Neuronal stem cell (in vitro differentiated cells): ENCODE measurements around the gene PSMG4.

Experiments
- DNase-seq: peaks from one replicate; pipeline ENCODE4 v3.0.0-alpha.2; 2013; ENCODE audit warnings: low spot score
- H2AFZ ChIP-seq: one replicate; pipeline ENCODE4 v1.6.1; 2013; ENCODE audit warnings: mild to moderate bottlenecking, low read length, inconsistent platforms
- H2AK5ac ChIP-seq: 2 replicates; pipeline ENCODE4 v1.6.1; 2013; ENCODE audit warnings: low read depth, mild to moderate bottlenecking, inconsistent platforms, low read length, moderate library complexity, mixed read lengths
- H2BK120ac ChIP-seq: 2 replicates; pipeline ENCODE4 v1.6.1; 2013; ENCODE audit warnings: low read depth, mild to moderate bottlenecking, inconsistent platforms, low read length, moderate library complexity, mixed read lengths
- H2BK12ac ChIP-seq: one replicate; pipeline ENCODE4 v1.6.1; 2013; ENCODE audit warnings: low read length, inconsistent platforms
- H2BK15ac ChIP-seq: 2 replicates; pipeline ENCODE4 v1.6.1; 2013; ENCODE audit warnings: mild to moderate bottlenecking, low read length, inconsistent platforms, mixed read lengths
- H2BK5ac ChIP-seq: one replicate; pipeline ENCODE4 v1.6.1; 2013; ENCODE audit warnings: inconsistent platforms, mild to moderate bottlenecking, low read length, moderate library complexity
- H3K14ac ChIP-seq: one replicate; pipeline ENCODE4 v1.6.1; 2013; ENCODE audit warnings: low read length, inconsistent platforms
- H3K18ac ChIP-seq: 2 replicates; pipeline ENCODE4 v1.6.1; 2013; ENCODE audit warnings: low read length, inconsistent platforms
- H3K23ac ChIP-seq: 2 replicates; pipeline ENCODE4 v1.6.1; 2013; ENCODE audit warnings: low read depth, mild to moderate bottlenecking, mixed read lengths, low read length, inconsistent platforms; ENCODE audit not compliant: poor library complexity
- H3K27ac ChIP-seq: replicated peaks from 3 replicates; pipeline ENCODE4 v1.5.1; 2013; ENCODE audit warnings: low read length, inconsistent platforms
- H3K27me3 ChIP-seq, 3 experiments: 2 replicates each; pipeline ENCODE4 v1.6.1; 2013; ENCODE audit warnings: low read length in 3 of 3, mild to moderate bottlenecking in 2 of 3, inconsistent platforms in 1 of 3, low read depth in 1 of 3, mixed read lengths in 1 of 3, moderate library complexity in 1 of 3; ENCODE audit not compliant: control insufficient read depth in 3 of 3, insufficient read depth in 3 of 3
- H3K36me3 ChIP-seq, 2 donors: replicated peaks in 1 of 2; 2 replicates each; pipeline ENCODE4 v1.6.1; 2013; ENCODE audit warnings: low read length in 2 of 2; ENCODE audit not compliant: control insufficient read depth in 2 of 2, insufficient read depth in 2 of 2
- H3K4ac ChIP-seq: 2 replicates; pipeline ENCODE4 v1.6.1; 2013; ENCODE audit warnings: inconsistent platforms, mild to moderate bottlenecking, low read length, moderate library complexity
- H3K4me1 ChIP-seq, 2 donors: 1 replicate in 1 of 2; 2 replicates in 1 of 2; pipeline ENCODE4 v1.6.1; 2013; ENCODE audit warnings: low read length in 2 of 2, low read depth in 1 of 2; ENCODE audit not compliant: control insufficient read depth in 2 of 2, insufficient read depth in 1 of 2
- H3K4me2 ChIP-seq: one replicate; pipeline ENCODE4 v1.6.1; 2013; ENCODE audit warnings: mild to moderate bottlenecking, low read length, inconsistent platforms; ENCODE audit not compliant: insufficient read depth, poor library complexity, severe bottlenecking
- H3K4me3 ChIP-seq, 2 donors: 2 replicates each; pipeline ENCODE4 v1.5.1; 2013; ENCODE audit warnings: low read length in 2 of 2, mild to moderate bottlenecking in 2 of 2, inconsistent platforms in 1 of 2, moderate library complexity in 1 of 2
- H3K79me1 ChIP-seq: one replicate; pipeline ENCODE4 v1.6.1; 2013; ENCODE audit warnings: low read depth, mild to moderate bottlenecking, inconsistent platforms, low read length, moderate library complexity
- H3K9ac ChIP-seq: one replicate; pipeline ENCODE4 v1.6.1; 2013; ENCODE audit warnings: mild to moderate bottlenecking, low read depth, low read length, inconsistent platforms; ENCODE audit not compliant: poor library complexity
- H3K9me3 ChIP-seq, 2 donors: replicated peaks in 1 of 2; 2 replicates each; pipeline versions ENCODE3 to v1.6.1; 2013; ENCODE audit warnings: low read length in 2 of 2, mild to moderate bottlenecking in 2 of 2, inconsistent platforms in 1 of 2, low read depth in 1 of 2, mixed read lengths in 1 of 2, moderate library complexity in 1 of 2; ENCODE audit not compliant: control insufficient read depth in 2 of 2, insufficient read depth in 1 of 2
- H4K8ac ChIP-seq: one replicate; pipeline ENCODE4 v1.6.1; 2013; ENCODE audit warnings: low read depth, mild to moderate bottlenecking, inconsistent platforms, low read length, moderate library complexity
- H4K91ac ChIP-seq: one replicate; pipeline ENCODE4 v1.6.1; 2013; ENCODE audit warnings: low read length, low read depth, mild to moderate bottlenecking, inconsistent platforms; ENCODE audit not compliant: poor library complexity
- WGBS, 2 donors: extraction: QIAGEN DNeasy Blood & Tissue Kit; methylation state at CpG; one replicate each; pipeline ENCODE4 v1.1.7; 2013; ENCODE audit warnings: missing lambda C conversion rate in 2 of 2, mixed read lengths in 1 of 2; ENCODE audit not compliant: insufficient read length in 2 of 2, insufficient replicate concordance in 1 of 2; ENCODE audit errors: extremely low coverage in 2 of 2; 5-methylcytosine and 5-hydroxymethylcytosine counted together

The PSMG4 gene

GRCh38 chr6:3314621-3315467 lies 56.1 kb downstream of the PSMG4 start:
- no peak overlapping the region for H2BK5ac ChIP-seq
- H3K14ac ChIP-seq = no peak overlapping the region
- H3K79me1 ChIP-seq = no peaks in the 10 kb centered on the region
- no peak overlapping the region for H3K4ac ChIP-seq
- H4K8ac ChIP-seq = no peak overlapping the region
- H3K36me3 ChIP-seq = no peaks in the 10 kb centered on the region
- WGBS, 2 donors = no CpG with 5 or more reads among the region's 20 CpGs
- no peak overlapping the region for H2BK120ac ChIP-seq
- no peak overlapping the region for H2BK12ac ChIP-seq
- H3K9ac ChIP-seq = no peak overlapping the region
- H4K91ac ChIP-seq = no peak overlapping the region
- no peak overlapping the region for H2AFZ ChIP-seq
- H3K4me3 ChIP-seq = no peak overlapping the region
- no peak overlapping the region for H2BK15ac ChIP-seq
- H3K27me3 ChIP-seq = no peaks in the 10 kb centered on the region
- no peaks in the 10 kb centered on the region for H3K9me3 ChIP-seq
- H3K4me2 ChIP-seq = no peak overlapping the region
- H3K18ac ChIP-seq = no peak overlapping the region
- DNase-seq = no peak
- H3K27ac ChIP-seq = no peak overlapping the region
- no peak overlapping the region for H3K23ac ChIP-seq
- peaks cover 0 to 4% of the 10 kb centered on the region in 2 donors for H3K4me1 ChIP-seq
- no peak overlapping the region for H2AK5ac ChIP-seq

DNA sequence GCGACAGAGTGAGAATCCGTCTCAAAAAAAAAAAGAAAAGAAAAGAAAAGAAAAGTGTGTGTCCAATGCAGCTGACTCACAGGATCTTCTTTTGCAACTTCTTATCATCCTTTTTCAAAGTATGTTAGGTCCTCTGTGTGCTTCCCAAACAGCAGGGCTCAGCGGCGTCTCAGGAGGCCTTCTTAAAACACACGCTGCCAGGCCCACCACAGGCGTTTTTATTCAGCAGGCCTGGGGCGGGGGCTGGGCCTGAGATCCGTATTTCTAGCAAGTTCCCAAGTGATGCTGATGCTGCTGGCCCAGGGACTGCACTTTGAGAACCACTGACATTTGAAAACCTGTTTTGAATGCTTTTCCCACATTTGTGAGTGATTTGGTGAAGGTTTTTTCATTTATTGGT lies 57.1 kb downstream of the PSMG4 start:
- no peak overlapping the region for H3K27ac ChIP-seq
- H2BK12ac ChIP-seq = no peak overlapping the region
- H3K9me3 ChIP-seq = no peaks in the 10 kb centered on the region
- H3K4me1 ChIP-seq = peaks cover 0 to 4% of the 10 kb centered on the region in 2 donors
- no peak overlapping the region for H2BK5ac ChIP-seq
- no peak overlapping the region for H3K23ac ChIP-seq
- H2AFZ ChIP-seq = no peak overlapping the region
- DNase-seq = no peak
- H2AK5ac ChIP-seq = no peak overlapping the region
- H3K9ac ChIP-seq = no peak overlapping the region
- no peak overlapping the region for H2BK15ac ChIP-seq
- H3K36me3 ChIP-seq = no peaks in the 10 kb centered on the region
- H4K91ac ChIP-seq = no peak overlapping the region
- no peak overlapping the region for H2BK120ac ChIP-seq
- H4K8ac ChIP-seq = no peak overlapping the region
- H3K27me3 ChIP-seq = no peaks in the 10 kb centered on the region
- no peaks in the 10 kb centered on the region for H3K79me1 ChIP-seq
- H3K4ac ChIP-seq = no peak overlapping the region
- no peak overlapping the region for H3K18ac ChIP-seq
- H3K4me3 ChIP-seq = no peak overlapping the region
- H3K4me2 ChIP-seq = no peak overlapping the region
- no peak overlapping the region for H3K14ac ChIP-seq
- WGBS, 2 donors = no CpG with 5 or more reads among the region's 8 CpGs

DNA sequence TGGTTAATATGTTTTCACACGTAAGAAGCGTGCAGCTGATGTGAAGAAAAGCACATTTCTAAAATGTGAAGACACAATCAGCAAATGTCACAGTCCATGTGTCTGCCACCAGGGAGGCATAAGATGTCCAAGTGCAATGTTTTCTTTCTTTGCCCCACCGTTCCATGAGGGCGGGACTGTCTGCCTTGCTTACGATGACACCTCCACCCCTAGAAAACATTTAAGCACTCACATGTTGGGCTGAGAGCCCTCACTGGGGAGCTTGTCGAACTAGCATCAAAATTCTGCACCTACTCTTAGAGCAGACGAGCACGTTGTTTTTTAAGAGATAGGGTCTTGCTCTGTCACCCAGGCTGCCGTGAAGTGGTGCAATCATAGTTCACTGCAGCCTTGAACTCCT lies 57.6 kb downstream of the PSMG4 start:
- H3K27me3 ChIP-seq = no peaks in the 10 kb centered on the region
- no peak overlapping the region for H4K8ac ChIP-seq
- peaks cover 0 to 4% of the 10 kb centered on the region in 2 donors for H3K4me1 ChIP-seq
- DNase-seq = no peak
- H3K9ac ChIP-seq = no peak overlapping the region
- no peak overlapping the region for H3K27ac ChIP-seq
- H3K23ac ChIP-seq = no peak overlapping the region
- no peak overlapping the region for H2AK5ac ChIP-seq
- no peak overlapping the region for H2BK120ac ChIP-seq
- H3K4me2 ChIP-seq = no peak overlapping the region
- no peak overlapping the region for H4K91ac ChIP-seq
- no peak overlapping the region for H3K4me3 ChIP-seq
- H3K4ac ChIP-seq = no peak overlapping the region
- no peaks in the 10 kb centered on the region for H3K79me1 ChIP-seq
- no peak overlapping the region for H2BK15ac ChIP-seq
- H3K36me3 ChIP-seq = no peaks in the 10 kb centered on the region
- WGBS, 2 donors = no CpG with 5 or more reads among the region's 9 CpGs
- no peak overlapping the region for H3K14ac ChIP-seq
- no peaks in the 10 kb centered on the region for H3K9me3 ChIP-seq
- no peak overlapping the region for H2BK12ac ChIP-seq
- no peak overlapping the region for H2AFZ ChIP-seq
- H2BK5ac ChIP-seq = no peak overlapping the region
- no peak overlapping the region for H3K18ac ChIP-seq

DNA sequence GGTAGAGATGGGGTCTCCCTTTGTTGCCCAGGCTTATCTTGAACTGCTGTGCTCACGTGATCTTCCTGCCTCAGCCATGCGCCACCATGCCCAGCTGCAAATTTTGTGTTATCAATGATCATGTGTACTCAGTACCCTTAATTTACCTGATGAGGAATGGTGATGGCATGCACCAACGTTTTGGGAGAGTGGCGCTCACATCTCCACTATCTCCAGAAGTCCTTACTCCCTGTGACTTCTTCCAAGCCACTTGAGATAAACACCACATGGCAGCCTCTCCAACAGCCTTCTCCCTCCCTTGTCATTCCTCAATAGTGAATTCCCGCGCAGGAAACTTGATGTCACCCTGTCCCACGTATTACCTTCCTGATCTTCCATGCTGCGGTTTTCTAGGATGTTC lies 58.1 kb downstream of the PSMG4 start:
- Histone ChIP-seq H2BK120ac (no peak overlapping the region), H2BK12ac (no peak overlapping the region), H3K79me1 (no peaks in the 10 kb centered on the region), H2AFZ (no peak overlapping the region), H4K91ac (no peak overlapping the region), H3K27me3 (no peaks in the 10 kb centered on the region), H4K8ac (no peak overlapping the region), H3K4ac (no peak overlapping the region), H3K4me2 (no peak overlapping the region), H3K18ac (no peak overlapping the region), H3K4me1 (peaks cover 0 to 4% of the 10 kb centered on the region in 2 donors), H3K27ac (no peak overlapping the region), H3K4me3 (no peak overlapping the region), H3K36me3 (no peaks in the 10 kb centered on the region), H3K14ac (no peak overlapping the region), H2BK15ac (no peak overlapping the region), H3K9ac (no peak overlapping the region), H2BK5ac (no peak overlapping the region), H2AK5ac (no peak overlapping the region), H3K9me3 (no peaks in the 10 kb centered on the region), H3K23ac (no peak overlapping the region)
- no CpG with 5 or more reads among the region's 8 CpGs for WGBS, 2 donors
- DNase-seq = no peak
